Ascending aorta (tissue), 2 donors: Measurements from ENCODE around the gene HGF. TPM values are rescaled to one million over a fixed set of nuclear protein-coding genes. Genes with fewer than 3 reads are reported as not detected.

ENCODE experiments used
- DNase-seq, 2 donors: peaks; one replicate each; pipeline ENCODE4 v3.0.0-alpha.2; 2019; ENCODE audit warnings: low spot score in 2 of 2
- H3K27ac ChIP-seq, 2 donors: fragments of 200-600 bp; sonication (generic); one replicate each; pipeline ENCODE4 v1.5.1; 2016 to 2017; ENCODE audit warnings: mild to moderate bottlenecking in 1 of 2
- H3K27me3 ChIP-seq: fragments of 200-600 bp; sonication (generic); one replicate; pipeline ENCODE4 v1.5.1; 2017
- H3K36me3 ChIP-seq, 2 donors: fragments of 200-600 bp; sonication (generic); one replicate each; pipeline ENCODE4 v1.5.1; 2016
- H3K4me1 ChIP-seq, 2 donors: fragments of 200-600 bp; sonication (generic); one replicate each; pipeline ENCODE4 v1.5.1; 2016 to 2017; ENCODE audit warnings: mild to moderate bottlenecking in 1 of 2
- H3K4me3 ChIP-seq, 2 donors: fragments of 200-600 bp; sonication (generic); one replicate each; pipeline ENCODE4 v1.5.1; 2016 to 2017; ENCODE audit warnings: mild to moderate bottlenecking in 1 of 2
- H3K9me3 ChIP-seq, 2 donors: fragments of 200-600 bp; sonication (generic); one replicate each; pipeline ENCODE4 v1.5.1; 2016
- intact Hi-C: fragments of 100-400 bp; cut with DNase I; formaldehyde crosslinking; loops from one replicate; pipeline ENCODE4 v1.15.1; 2023
- total RNA-seq: library from RNA; depleted of rRNA; stranded (reverse); fragments of >200 nt; gene quantifications from one replicate; pipeline ENCODE4 v1.1.0, GENCODE V29; 2016
- TF ChIP-seq, protein P1 (sequence below), 3 experiments: fragments of 200-600 bp in 2 of 3; fragments of 450-650 bp in 1 of 3; sonication (generic) in 2 of 3; IDR thresholded peaks; one replicate each; pipeline ENCODE4 v1.5.1; 2016 to 2019; ENCODE audit warnings: antibody characterized with exemption in 3 of 3, mild to moderate bottlenecking in 1 of 3, moderate library complexity in 1 of 3

The HGF gene
- total RNA-seq, 1 donor from 2014 or later = 11.7 TPM

DNA sequence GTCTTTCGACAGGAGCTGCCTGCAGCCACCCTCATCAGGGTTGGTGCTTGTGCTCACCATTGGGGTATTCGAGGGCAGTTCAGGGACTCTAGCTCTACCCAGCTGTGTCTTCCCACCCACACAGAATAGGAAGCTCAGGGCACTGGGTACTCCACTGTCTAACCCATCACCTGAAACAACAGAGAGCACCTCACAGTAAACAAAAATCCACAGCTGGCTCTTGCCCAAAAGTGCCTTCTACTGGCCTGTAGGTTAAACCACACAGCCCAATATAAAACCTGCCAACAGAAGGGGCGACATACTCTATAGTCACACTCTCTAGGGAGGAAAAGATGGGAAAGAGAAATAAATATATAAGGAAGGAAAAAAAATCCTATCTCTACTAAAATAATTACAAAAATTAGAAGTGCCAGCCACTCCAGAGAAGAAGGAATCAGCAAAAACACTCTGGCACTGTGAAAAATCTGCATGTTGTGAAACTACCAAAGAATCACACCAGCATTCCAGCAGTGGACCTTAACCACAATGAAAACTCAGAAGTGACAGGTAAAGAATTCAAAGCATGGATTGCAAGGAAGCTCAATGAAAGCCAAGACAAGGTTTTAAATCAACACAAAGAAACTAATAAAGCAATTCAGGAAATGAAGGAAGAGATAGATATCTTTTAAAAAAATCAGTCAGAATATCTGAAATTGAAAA, 110.0 kb downstream of the HGF start:
- Histone ChIP-seq H3K27me3 (no peaks in the 10 kb centered on the region), H3K36me3 (no peaks in the 10 kb centered on the region), H3K9me3 (peaks cover 0 to 7% of the 10 kb centered on the region in 2 donors), H3K4me1 (peaks cover 0 to 2% of the 10 kb centered on the region in 2 donors), H3K27ac (peak overlapping the region; percentile 14 to 32), H3K4me3 (no peak overlapping the region)
- no peak for DNase-seq
- intact Hi-C loops = loop anchor here (5.0 kb wide), 1 partner anchor 38 kb away; no protein-coding TSS in a partner anchor
- TF ChIP-seq, protein P1, sequence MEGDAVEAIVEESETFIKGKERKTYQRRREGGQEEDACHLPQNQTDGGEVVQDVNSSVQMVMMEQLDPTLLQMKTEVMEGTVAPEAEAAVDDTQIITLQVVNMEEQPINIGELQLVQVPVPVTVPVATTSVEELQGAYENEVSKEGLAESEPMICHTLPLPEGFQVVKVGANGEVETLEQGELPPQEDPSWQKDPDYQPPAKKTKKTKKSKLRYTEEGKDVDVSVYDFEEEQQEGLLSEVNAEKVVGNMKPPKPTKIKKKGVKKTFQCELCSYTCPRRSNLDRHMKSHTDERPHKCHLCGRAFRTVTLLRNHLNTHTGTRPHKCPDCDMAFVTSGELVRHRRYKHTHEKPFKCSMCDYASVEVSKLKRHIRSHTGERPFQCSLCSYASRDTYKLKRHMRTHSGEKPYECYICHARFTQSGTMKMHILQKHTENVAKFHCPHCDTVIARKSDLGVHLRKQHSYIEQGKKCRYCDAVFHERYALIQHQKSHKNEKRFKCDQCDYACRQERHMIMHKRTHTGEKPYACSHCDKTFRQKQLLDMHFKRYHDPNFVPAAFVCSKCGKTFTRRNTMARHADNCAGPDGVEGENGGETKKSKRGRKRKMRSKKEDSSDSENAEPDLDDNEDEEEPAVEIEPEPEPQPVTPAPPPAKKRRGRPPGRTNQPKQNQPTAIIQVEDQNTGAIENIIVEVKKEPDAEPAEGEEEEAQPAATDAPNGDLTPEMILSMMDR (IDR thresholded peaks at IDR 0.05) = no peak

DNA sequence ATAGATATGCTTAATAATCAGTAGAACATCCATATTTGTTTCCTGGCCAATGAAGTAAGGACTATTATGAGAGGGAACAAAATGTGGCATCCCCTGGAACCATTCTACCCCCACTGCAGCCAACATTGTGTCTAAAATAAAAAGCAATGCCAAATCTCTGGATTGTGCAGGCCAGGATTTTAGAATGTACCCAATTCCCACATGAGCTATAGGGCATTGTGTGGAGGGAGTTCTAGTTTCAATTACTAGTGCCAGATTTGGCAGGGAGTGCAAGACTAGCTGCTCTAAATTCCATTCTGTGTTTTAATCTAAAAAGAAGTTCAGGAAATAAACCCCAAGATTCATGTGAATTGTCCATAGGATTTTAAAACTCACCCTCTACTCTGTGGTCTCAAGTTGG, 112.3 kb downstream of the HGF start:
- intact Hi-C loops = no loop called here
- Histone ChIP-seq H3K4me1 (no peaks in the 10 kb centered on the region), H3K36me3 (no peaks in the 10 kb centered on the region), H3K27ac (no peak overlapping the region), H3K27me3 (no peaks in the 10 kb centered on the region), H3K4me3 (no peak overlapping the region), H3K9me3 (peaks cover 0 to 12% of the 10 kb centered on the region in 2 donors)
- no peak for DNase-seq
- TF ChIP-seq, protein P1 (IDR thresholded peaks at IDR 0.05) = no peak

DNA sequence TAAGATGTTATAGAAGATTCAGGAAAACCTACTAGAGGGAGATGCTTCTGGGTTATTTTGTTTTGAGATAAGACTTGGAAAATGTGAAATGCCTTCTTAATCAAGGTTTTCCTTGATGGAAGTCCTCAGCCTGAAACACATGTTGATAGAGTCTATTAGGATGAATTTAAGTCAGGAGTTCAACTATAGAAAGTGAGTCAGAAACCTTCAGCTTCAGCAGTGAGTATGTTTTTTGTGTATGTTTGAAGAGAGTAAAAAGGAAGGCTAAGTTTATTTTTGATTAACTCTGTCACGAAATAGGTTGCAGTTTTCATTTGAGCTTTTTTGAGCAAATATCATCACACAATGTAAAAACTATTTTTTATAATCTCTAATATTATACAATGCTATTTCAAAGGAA, 114.6 kb downstream of the HGF start:
- Histone ChIP-seq H3K27me3 (no peaks in the 10 kb centered on the region), H3K36me3 (no peaks in the 10 kb centered on the region), H3K4me3 (no peak overlapping the region), H3K27ac (no peak overlapping the region), H3K9me3 (peaks cover 0 to 11% of the 10 kb centered on the region in 2 donors), H3K4me1 (no peaks in the 10 kb centered on the region)
- DNase-seq = no peak
- TF ChIP-seq, protein P1 (IDR thresholded peaks at IDR 0.05) = no peak
- intact Hi-C loops = no loop called here

- DNase-seq = no peak
- Histone ChIP-seq H3K27ac (no peak overlapping the region), H3K4me3 (no peak overlapping the region), H3K36me3 (no peaks in the 10 kb centered on the region), H3K9me3 (peaks cover 0 to 11% of the 10 kb centered on the region in 2 donors), H3K4me1 (no peaks in the 10 kb centered on the region), H3K27me3 (no peaks in the 10 kb centered on the region)
- TF ChIP-seq, protein P1 (IDR thresholded peaks at IDR 0.05) = no peak
- intact Hi-C loops = no loop called here
Measured at GRCh38 chr7:81652225-81652624, 117.6 kb downstream of the HGF start.
